Activated CD8-positive, alpha-beta memory T cell treated with anti-CD3 and anti-CD28 coated beads, Interleukin-2, amount 50 U/mL, for 48 hours (primary cell): ENCODE data around the gene SFMBT2.
"Not testable (repeated sequence)": the region's sequence is repeated elsewhere in the genome, so short reads cannot be mapped to it uniquely, and the experiment has no call there.

Source experiments
- DNase-seq: peaks from one replicate; pipeline ENCODE4 v3.0.0-alpha.2; 2020

Gene SFMBT2

DNA sequence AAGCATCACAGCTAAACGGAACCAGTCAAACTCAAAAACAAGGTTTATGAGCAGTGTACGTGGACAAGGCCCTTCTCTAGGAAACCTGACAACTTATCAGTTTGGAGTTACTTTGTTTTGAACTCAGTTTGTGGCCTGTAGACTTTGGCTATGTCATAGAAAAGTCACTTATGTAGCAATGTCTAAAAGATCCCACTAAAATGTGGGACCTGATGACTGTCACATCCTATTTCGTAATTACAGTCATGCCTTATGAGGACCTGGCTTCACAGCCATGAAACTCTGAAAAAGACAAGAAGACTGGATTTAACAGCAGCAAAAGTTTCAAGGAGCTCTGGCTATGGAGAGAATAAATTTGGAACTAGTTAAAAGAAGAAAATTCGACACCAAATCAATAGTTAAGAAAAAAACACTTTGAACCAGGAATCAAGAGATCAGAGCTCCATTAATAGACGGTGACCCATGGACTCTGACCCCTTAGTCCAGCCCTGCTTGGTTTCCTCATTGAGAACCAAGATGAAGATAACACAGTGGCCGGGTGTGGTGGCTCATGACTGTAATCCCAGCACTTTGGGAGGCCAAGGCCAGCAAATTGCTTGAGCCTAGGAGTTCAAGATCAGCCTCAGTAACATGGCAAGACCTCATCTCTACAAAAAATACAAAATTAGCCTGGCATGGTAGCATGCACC, 204.3 kb downstream of the SFMBT2 start:
- DNase-seq: no peak

DNA sequence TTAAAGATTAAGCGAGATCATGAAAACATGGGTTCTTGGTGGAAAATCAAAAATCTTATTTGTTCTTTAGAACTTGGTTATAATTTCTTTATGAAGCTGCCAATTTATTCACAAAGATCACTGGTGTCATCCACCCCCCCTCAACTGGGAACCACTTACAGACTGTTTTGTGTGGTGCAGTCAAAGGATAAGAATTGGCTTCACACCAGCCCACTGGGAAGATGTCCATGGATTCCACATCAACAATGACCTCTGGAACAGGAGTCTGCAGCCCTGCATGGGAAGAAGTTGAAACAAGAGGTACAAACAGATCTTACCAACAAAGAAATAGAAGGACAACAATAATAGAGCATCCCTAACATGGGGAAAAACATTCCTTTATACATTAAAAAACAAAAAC, 205.2 kb downstream of the SFMBT2 start:
- no peak for DNase-seq

DNA sequence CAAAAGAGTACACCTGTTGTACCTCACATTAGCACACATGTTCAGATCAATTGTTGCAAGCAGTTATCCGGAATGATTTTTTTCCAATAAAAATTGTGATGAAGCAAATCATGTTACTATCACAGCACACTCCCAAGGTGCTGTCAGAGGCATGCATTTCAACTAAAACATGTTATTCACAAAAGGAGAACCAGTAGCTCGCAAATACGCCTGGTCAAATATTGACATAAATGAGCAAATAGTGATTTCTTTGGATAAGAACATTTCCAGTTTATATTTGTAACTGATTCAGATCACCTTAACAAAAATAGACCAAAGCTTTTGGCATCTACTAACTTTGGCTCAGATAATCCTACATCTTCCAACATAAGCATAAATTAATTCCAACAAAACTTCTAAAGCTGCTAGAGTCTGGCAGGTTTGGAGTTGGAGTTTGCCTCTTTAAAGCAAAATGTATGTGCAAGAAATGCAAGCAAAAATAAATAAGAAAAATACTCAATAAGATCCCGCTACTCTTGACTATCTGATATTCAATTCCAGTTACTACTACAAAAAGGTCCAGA, 208.0 kb downstream of the SFMBT2 start:
- DNase-seq: no peak

DNA sequence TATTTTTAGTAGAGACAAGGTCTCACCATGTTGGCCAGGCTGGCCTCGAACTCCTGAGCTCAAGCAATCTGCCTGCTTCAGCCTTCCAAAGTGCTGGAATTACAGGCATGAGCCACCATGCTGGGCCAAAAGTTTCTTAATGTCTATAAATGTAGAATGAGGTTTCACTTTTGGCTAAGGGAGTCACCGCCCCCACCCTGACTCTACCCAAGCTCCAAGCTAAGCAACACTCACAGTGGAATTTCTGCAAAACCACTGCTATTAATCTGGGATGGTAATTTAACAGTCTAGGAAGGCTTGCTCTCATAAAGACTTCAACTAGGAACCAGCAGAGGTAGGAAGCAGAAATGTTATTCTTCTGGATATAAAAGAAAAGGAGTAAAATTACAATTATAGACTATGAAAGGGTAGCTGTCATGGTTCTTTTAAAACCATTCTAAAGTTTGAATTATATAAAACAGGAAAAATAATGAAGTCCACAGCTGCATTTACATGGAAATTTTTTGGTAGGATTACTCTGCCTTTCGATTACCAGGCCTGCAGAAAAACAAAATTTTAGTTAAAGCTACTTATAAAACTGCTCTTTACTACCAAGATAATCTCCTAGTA, 211.6 kb downstream of the SFMBT2 start:
- DNase-seq: no peak

DNA sequence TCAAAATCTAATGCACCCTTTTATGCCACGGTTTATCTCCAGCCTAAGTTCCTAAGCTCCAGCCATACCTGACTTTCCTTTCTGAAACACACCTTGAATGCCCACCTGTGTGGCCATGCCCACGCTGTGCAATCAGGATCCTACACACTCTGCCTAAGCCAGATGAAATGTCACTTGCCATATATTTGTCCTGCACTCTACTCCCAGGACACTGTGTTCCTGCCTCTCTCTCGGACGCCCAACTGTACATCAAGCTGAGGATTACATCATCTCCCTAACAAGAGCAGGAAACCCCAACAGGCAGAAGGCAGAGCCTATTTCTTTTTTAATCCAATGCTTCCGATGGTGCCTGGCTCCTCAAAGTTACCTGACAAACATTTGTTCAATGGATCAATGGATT, 214.6 kb downstream of the SFMBT2 start:
- peak; percentile 26 for DNase-seq

DNA sequence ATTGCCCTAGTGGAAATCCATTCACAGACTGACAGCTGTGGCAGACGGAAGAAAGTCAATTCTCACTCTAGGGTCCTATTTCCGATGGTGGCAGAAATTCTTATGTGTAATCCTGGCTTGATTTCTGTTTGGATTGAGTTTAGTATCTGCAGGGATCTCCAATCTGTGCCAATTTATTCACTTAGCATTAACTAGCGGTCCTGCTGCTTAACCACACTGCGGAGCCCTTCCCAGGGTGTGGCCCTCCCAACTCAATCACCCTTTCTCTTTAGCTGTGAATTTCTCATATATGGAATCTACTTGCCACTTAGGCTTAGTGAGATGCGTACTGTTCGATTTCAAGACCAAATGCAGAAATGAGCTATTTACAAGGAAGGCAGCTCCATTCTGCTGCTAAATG, 215.7 kb downstream of the SFMBT2 start:
- peak; percentile 13 for DNase-seq

DNA sequence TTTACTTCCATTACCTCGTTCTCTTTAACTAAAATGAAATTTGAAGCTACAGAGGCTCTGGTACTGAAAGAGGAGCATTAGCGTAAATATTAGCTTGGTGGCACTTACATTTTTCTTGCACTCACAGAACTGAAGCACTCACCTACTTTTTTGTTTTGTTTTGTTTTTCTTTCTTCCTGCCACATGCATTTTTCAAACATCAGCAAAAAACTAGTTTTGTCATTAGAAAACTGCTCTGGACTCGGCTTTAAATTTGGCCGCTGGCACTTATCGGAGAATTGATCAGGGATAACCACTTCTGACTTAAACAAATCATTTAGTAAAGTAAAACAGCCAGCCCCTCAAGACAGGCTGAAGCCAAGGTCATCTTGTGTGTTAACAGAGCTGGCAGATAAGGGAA, 216.3 kb downstream of the SFMBT2 start:
- no peak for DNase-seq

DNA sequence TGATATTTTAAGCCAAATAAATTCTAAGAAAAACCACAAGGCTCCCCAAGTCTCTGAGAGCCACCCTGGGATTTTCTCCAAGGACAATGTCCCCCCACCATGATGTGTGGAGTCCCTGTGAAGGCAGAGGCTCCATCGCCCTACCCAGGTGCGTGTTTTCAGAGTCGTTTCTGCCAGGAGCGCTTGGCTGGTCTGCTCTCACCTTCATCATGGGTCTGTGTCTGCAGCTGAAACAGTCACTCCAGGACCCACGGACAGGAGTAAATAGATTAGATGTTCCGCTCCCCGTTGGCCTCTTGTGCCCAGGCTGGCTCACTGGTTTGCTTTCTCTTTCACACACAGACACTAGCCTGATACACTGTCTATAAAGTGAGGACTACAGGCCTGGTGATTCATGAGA, 217.5 kb downstream of the SFMBT2 start:
- DNase-seq: peak; percentile 72

DNA sequence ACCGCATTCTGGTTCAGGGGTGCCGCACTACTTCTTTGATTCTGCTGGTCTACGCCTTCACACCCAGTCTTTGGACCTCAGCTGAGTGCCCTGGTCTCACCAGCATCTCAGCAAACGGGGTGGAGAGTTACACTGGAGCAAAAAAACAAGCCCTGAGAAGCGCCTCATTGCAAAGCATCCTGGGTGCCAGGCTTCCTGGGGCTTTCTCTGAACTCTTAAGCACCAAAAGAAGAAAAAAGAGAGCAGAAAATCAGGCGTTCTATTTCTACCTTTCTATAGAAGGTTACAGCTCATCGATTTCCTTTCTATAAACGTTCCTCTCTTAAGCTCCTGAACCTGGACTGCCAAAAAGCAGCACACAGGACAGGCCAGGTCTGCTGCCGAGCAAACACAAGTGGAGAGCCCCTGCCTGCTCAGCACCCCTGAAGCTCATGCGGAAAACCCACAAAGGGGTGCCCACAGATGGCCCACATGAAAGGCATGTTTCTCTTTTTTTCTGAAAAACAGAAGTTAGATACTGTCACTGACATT, 217.9 kb downstream of the SFMBT2 start:
- DNase-seq: no peak

DNA sequence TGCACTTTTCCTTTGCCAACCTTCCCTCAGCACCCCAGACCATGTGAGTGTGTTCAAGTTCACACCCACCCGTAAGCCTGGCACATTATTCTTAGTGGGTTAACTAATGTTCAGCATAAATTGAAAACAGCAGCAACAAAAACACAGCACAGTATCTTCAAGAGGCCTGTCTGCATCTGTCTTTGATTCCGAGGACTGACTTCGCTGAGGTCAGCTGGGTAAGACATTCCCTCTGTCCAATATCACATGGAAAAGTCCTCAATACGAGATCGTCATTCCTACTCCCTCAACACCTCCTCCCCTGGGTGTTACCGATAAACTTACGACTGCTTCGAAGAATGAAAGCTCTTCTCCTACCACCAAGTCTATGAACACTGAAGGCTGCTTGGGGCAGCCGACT, 218.8 kb downstream of the SFMBT2 start:
- peak; percentile 2 for DNase-seq

DNA sequence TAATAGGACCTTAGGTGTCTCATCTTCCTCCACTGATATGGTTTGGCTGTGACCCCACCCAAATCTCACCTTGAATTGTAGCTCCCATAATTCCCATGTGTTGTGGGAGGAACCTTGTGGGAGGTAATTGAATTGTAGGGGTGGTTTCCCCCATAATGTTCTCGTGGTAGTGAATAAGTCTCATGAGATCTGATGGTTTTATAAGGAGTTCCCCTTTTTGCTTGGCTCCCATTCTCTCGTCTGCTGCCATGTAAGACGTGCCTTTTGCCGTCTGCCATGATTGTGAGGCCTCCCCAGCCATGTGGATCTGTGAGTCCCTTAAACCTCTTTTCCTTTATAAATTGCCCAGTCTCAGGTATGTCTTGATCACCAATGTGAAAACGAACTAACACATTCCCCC, 220.1 kb downstream of the SFMBT2 start:
- peak; percentile 4 for DNase-seq

DNA sequence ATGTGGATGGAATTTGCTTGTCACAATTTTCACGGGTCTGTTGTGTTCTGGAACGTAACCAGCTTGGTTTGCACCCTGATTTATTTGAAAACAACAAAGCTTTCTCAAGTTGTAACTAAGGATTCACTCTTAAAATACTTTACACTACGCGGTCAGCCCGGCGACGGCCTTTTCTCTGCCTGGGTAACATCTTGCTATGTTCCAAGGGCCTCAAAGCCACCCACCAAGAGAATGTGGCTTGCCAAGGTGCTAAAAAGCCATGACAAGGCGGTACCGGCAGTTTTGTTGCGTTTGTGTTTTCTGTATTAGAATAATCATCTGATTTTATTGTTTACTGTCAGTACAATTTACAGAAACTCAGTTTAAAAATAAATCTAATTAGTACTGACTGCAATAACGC, 220.9 kb downstream of the SFMBT2 start:
- DNase-seq: peak; percentile 25

DNA sequence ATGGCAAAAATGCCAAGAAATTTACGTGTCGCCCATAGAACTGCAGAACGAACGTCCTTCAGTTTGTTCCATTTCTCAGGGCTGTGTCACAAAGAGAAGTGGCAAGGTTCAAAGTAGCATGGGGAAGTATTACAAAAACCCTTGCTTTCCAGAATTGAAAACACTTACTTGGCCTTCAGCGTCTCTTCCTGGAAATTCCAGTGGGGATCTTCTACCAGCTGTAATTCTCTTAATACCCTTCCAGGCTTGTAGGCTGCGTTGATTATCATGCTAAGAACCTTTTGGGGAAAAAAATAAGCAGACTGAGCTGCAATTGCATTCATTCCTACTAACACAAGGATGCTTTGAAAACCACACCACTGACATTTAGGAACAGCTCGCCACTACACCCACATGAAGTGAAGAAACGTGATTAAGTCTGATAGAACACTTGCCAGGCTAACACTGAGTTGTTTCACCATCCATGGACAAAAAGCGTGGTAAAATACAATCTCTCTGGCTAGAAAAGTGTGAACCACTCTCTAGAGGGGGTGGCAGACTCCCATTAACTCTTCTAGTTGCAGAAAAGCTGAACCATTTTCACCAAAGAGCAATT, 222.3 kb downstream of the SFMBT2 start:
- DNase-seq: peak; percentile 8

DNA sequence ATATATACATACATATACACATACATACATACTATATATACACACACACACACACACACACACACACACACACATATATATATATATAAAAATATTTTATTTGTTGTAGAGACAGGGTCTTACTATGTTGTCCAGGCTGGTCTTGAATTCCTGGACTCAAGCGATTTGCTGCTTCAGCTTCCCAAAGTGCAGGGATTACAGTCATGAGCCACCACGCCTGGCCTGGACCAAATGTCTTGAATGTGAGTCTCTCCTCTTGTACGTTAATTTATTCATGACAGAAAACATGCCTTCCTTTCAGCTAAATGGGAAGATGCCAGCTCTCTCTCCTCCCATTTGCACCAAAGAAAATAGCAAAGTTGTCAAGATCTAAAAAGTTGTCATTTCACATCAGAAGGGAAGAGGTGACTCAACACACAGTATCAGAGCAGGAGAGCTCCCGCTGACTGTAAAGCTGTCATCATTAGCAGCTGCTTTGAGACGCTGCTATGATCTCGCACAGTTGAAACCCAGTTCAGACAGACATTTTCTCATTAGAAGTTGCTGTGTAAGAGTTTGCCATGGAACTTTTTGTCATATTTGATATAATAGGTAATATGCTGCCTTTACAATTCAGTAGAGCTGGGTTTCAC, 224.3 kb downstream of the SFMBT2 start:
- peak; percentile 51 for DNase-seq

DNA sequence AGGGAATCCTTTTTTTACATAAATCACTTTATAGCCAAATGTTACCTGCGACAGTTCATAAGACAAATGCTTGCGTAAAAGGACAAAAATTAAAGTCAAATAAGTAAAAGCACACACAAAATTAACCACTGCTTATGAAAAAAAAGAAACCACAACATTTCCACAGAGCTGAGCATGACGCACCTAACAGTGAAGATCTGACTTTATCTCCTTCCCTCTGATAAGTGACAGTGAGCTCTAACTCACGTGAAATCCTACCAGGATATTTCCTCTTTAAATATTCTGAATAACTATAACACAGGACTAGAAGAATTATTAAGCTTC, 225.5 kb downstream of the SFMBT2 start:
- DNase-seq: peak; percentile 12

DNA sequence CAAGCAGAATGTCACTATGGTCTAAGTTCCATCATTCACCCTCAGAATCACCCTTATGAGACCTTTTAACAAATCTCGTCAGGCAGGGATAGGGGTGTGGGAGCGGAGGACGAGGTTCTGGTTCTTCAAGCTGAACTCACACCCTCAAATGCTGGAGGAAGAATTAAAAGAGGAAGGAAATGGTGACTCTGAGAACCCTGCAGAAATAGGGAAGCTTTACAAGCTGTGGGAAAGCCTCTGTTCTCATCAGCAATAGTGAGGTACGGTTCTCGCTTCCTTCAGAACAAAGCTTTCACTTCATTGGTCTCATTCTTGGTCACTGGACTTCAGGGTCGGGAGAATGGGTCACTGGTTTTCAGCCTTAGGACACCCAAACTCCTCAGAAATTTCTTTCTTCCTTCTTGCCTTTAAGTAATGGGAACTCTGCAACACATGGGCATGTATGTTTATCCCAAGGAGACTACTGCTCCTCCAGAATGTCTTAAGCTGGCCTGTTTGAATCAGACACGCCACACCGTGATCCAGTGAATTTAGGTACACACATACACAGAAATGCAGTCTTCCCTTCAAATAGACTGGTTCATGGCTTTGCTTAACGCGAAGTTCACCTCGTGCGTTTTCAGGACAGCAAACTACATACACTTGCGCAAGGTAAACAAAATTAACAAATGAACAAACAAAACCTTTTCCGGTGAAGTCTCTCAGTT, 226.0 kb downstream of the SFMBT2 start:
- DNase-seq: peak; percentile 52

DNA sequence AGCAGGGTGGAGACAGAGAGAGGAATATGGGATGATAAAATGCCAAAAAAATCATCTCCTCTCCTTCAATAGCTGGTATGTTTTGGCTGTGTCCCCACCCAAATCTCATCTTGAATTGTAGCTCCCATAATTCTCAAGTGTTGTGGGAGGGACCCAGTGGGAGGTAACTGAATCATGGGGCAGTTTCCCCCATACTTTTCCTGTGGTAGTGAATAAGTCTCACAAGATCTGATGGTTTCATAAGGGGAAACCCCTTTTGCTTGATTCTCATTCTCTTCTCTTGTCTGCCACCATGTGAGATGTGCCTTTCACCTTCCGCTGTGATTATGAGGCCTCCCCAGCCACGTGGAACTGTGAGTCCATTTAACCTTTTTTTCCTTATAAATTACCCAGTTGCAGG, 226.7 kb downstream of the SFMBT2 start:
- peak; percentile 33 for DNase-seq

DNA sequence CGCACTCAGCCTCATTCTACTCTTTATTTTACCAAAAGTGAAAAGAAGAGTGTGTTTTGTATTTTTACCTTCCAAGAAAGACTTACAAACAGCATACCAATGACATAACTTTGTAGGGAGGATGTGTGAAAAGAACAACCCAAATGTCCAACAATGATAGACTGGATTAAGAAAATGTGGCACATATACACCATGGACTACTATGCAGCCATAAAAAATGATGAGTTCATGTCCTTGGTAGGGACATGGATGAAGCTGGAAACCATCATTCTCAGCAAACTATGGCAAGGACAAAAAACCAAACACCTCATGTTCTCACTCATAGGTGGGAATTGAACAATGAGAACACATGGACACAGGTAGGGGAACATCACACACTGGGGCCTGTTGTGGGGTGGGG, 228.5 kb downstream of the SFMBT2 start:
- not testable (repeated sequence) for DNase-seq

DNA sequence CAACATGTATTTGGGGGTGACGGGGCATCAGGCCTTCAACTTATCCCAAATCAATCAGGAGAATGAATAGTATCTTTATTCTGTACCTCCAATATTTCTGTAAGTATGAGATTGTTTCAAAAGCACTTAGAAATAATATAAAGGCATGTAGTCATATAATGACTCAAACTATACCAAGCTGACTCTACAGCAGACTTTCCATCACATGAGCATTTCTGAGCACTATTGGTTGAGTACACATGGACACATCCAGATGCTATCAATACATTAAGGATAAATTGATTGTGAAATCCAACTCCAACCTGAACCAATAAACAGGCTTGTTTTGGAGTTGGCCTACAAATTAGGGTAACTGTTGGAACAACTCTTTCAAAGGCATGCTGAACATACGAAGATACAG, 229.4 kb downstream of the SFMBT2 start:
- peak; percentile 8 for DNase-seq

DNA sequence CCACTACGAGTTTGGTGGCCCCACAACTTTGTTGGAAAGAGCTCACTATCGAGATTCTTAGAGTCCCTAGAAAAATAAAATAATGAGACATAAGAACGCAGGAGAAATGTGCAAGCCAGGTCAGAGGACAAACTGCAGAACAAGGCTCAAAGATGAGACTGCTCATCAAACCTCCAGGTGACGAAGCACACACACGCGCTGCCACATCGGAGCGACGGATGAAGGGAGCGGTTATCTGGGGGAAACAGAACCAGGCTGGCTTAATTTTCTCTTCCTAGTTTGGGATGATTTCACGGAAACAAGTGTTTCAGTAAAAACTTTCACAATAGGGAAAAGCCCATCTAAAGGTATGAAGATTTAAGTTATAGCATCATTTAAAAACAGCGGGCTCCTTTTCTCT, 231.3 kb downstream of the SFMBT2 start:
- peak; percentile 15 for DNase-seq

DNA sequence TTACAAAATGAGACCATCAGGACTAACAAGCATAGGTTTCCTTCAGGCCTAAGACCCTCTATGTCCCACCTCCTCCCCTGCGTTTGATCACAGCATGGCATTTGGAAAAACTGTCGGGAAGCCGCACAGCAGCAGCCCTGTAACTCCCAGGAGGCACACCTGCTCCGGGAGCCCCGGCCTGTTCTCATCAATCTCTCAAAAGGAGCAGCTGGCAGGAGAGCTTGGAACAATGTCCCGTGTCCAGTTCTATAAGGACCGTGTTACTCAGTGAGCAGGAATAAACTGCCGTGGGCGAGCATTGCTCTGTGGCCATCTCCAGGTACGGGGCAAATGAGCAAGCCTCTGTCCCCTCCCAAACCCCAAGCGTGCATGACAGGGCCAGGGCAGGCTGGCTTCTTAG, 236.9 kb downstream of the SFMBT2 start:
- DNase-seq: peak; percentile 30

DNA sequence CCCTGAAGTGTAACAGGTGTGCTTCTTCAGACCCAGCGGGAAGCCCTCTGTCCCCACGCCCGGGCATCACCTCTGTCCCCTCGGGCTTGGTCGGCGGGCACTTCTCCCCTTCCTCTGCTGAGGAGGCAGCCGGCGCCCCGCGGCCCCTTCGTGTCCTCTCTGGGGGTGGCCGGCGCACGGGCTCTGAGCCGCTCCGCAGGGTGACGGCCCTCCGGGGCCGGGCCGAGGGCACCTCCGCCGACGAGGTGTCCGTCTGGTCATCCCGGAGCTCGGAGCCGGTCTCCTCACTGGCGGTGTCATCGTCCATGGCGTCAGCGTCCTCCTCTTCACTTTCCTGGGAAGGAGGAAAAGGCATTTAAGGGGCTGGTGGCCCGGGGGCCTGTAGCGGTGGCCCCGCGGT, 239.0 kb downstream of the SFMBT2 start:
- DNase-seq: no peak
